GM23248 (cell line): ENCODE data around the gene CREBBP.

ENCODE experiments used
- EZH2 ChIP-seq: fragments of 200-600 bp; sonication (generic); IDR thresholded peaks from 2 replicates; pipeline ENCODE4 v1.6.1; 2018; ENCODE audit warnings: antibody characterized with exemption, mild to moderate bottlenecking; ENCODE audit not compliant: insufficient read depth, poor library complexity, severe bottlenecking
- EZH2phosphoT487 ChIP-seq: fragments of 200-600 bp; sonication (generic); IDR thresholded peaks from 2 replicates; pipeline ENCODE4 v1.6.1; 2018; ENCODE audit warnings: antibody characterized with exemption, moderate library complexity, mild to moderate bottlenecking, low read depth; ENCODE audit not compliant: insufficient read depth

GRCh38 chr16:3766177-3766576, 114.3 kb downstream of the CREBBP start:
- TF ChIP-seq EZH2: no peak
- no peak for TF ChIP-seq EZH2phosphoT487
